Thoracic aorta (tissue), 2 donors: ENCODE data around the gene NRIP3. TPM values are rescaled to one million over a fixed set of nuclear protein-coding genes. Genes with fewer than 3 reads are reported as not detected.

Experiments used
- ATAC-seq: fragments of 150-250 bp; one replicate; pipeline ENCODE4 v1.8.0; 2017; ENCODE audit warnings: low read depth; ENCODE audit not compliant: insufficient number of reproducible peaks, low FRiP score
- DNase-seq: peaks from one replicate; pipeline ENCODE4 v3.0.0-alpha.2; 2020; ENCODE audit warnings: low spot score
- H3K27ac ChIP-seq, 2 donors: fragments of 200-600 bp; sonication (generic); 1 replicate in 1 of 2; 2 replicates in 1 of 2; pipeline ENCODE4 v1.5.1; 2016; ENCODE audit warnings: mild to moderate bottlenecking in 2 of 2, moderate library complexity in 2 of 2
- H3K27me3 ChIP-seq: fragments of 200-600 bp; sonication (generic); replicated peaks from 2 replicates; pipeline ENCODE4 v1.6.0; 2016; ENCODE audit warnings: mild to moderate bottlenecking; ENCODE audit not compliant: insufficient read depth
- H3K36me3 ChIP-seq: fragments of 200-600 bp; sonication (generic); one replicate; pipeline ENCODE4 v1.5.1; 2016
- H3K4me1 ChIP-seq, 2 donors: fragments of 200-600 bp; sonication (generic); 1 replicate in 1 of 2; 2 replicates in 1 of 2; pipeline versions ENCODE4 v1.5.1 to v1.6.0; 2016; ENCODE audit warnings: low read depth in 2 of 2, mild to moderate bottlenecking in 1 of 2; ENCODE audit not compliant: control insufficient read depth in 1 of 2
- H3K4me3 ChIP-seq: fragments of 200-600 bp; sonication (generic); 2 replicates; pipeline ENCODE4 v1.5.1; 2016; ENCODE audit warnings: mild to moderate bottlenecking
- H3K9me3 ChIP-seq: fragments of 200-600 bp; sonication (generic); 2 replicates; pipeline ENCODE4 v1.5.1; 2016
- total RNA-seq, 2 donors: library from RNA; depleted of rRNA; stranded (reverse); fragments of >200 nt; gene quantifications; one replicate each; pipeline versions ENCODE4 v1.1.0 to v1.2.3, GENCODE V29; 2016
- TF ChIP-seq, protein P1 (sequence below): fragments of 200-600 bp; sonication (generic); IDR thresholded peaks from one replicate; pipeline ENCODE4 v1.5.1; 2019; ENCODE audit warnings: antibody characterized with exemption

Gene NRIP3
- total RNA-seq, 2 donors from 2014 or later = 2.1 to 5.3 TPM

DNA sequence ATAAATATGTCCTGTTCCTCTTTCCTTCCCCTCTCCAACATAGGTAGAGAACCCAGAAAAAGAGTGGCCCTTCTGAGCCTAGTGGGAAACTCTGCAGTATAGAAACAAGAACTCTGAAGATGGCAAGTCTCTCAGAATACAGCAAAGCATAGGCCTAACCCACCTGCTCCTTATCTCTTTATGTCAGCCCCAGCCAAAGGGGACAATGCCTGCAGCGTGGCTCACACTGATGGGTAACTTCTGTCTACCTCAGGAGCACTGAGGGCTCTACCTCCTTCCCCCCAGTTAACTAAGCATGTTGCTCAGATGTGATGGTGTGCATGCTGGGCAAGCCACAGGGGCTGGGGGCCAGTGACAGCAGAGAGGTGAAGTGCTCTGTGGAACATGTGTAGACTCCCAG lies 4.9 kb upstream of the NRIP3 start:
- Histone ChIP-seq H3K27ac (no peak overlapping the region), H3K4me1 (peaks cover 0 to 17% of the 10 kb centered on the region in 2 donors), H3K36me3 (no peaks in the 10 kb centered on the region), H3K27me3 (no peaks in the 10 kb centered on the region), H3K9me3 (no peaks in the 10 kb centered on the region), H3K4me3 (no peak overlapping the region)
- ATAC-seq (no peak), DNase-seq (no peak)
- TF ChIP-seq, protein P1, sequence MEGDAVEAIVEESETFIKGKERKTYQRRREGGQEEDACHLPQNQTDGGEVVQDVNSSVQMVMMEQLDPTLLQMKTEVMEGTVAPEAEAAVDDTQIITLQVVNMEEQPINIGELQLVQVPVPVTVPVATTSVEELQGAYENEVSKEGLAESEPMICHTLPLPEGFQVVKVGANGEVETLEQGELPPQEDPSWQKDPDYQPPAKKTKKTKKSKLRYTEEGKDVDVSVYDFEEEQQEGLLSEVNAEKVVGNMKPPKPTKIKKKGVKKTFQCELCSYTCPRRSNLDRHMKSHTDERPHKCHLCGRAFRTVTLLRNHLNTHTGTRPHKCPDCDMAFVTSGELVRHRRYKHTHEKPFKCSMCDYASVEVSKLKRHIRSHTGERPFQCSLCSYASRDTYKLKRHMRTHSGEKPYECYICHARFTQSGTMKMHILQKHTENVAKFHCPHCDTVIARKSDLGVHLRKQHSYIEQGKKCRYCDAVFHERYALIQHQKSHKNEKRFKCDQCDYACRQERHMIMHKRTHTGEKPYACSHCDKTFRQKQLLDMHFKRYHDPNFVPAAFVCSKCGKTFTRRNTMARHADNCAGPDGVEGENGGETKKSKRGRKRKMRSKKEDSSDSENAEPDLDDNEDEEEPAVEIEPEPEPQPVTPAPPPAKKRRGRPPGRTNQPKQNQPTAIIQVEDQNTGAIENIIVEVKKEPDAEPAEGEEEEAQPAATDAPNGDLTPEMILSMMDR = no peak

DNA sequence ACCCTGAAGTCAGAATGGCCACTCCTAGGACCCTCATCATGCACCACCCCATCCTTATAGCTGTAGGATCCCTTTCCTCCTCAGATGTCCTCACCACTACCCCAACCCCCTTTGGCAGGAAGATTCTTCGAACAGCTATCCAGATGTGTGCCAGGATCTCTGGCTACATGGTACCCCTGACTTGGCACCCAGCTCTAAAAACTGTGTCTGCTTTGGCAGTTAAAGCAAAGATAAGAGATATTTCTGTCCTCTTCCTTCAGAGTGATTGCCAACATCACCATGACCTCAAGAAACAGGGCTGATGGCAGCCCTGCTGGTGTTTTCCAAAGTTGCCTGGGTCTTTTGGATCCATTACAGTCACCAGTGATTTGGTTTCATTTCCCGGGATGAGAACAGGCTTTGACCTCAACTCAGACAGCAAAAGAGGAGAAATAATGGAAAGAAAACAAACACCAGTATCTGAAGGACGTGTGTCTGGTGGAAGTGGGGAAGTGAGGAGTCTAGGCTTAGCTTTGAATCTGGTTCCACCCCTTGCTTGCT lies 4.3 kb upstream of the NRIP3 start:
- Histone ChIP-seq H3K9me3 (no peaks in the 10 kb centered on the region), H3K4me1 (peaks cover 2 to 23% of the 10 kb centered on the region in 2 donors), H3K27me3 (no peaks in the 10 kb centered on the region), H3K4me3 (no peak overlapping the region), H3K27ac (no peak overlapping the region), H3K36me3 (no peaks in the 10 kb centered on the region)
- TF ChIP-seq, protein P1 = no peak
- ATAC-seq (no peak), DNase-seq (no peak)

DNA sequence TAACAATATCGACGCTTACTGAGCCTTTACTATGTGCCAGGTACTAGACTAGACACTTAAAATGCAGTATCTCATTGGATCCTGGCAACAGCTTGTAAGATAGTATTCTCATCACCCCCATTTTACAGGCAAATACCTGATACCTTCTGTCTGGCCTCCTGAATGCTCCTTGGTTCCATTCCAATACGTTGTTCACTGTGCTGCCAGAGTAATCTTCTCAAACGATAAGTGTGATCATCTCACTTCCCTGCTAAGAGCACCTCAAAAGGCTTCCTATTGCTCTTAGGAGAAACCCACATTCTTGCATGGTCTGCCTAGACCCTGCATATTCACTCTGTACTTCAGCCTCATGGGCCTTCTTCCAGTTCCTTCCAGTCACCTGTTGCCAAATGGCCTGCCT lies 1.3 kb upstream of the NRIP3 start:
- H3K9me3 ChIP-seq = no peaks in the 10 kb centered on the region
- ATAC-seq = no peak
- no peak overlapping the region for H3K27ac ChIP-seq
- TF ChIP-seq, protein P1 = no peak
- no peak for DNase-seq
- H3K27me3 ChIP-seq = no peaks in the 10 kb centered on the region
- H3K4me1 ChIP-seq = peaks cover 6 to 27% of the 10 kb centered on the region in 2 donors
- H3K36me3 ChIP-seq = no peaks in the 10 kb centered on the region
- H3K4me3 ChIP-seq = no peak overlapping the region

DNA sequence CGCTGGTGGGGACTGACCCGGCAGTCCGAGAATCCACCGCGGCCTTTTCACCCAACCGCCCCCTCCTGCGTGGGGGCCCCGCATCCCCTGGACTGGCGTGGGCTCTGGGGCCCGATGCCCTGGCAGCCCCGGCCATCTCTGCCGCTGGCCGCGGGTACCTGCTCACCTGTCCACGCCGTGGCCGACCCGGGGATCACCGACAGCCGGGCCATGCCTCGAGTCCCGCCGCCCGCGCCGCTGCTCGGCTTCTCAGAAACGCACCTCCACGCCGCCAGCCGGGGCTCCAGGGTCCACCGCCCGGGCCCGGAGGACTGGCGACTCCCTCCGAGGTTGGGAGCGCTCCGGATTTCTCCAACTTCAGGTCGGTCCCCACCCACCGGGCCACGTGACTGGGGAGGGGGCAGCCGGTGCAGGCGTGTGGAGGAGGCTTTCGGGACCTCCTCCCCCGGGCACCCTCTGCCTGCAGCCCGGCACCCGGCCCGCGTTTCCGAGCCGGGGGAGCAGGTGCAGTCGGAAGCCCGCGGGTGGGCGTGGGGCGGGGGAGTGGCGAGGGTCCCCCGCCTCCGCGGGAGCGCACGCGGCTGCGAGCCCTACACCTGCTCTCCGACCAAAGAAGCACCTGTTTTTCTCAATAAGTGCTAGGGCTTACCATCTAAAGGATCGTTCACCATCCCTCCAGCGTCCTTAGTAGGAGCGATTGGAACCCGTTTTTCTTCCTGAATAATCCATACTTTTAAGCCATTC lies 554 bp upstream of the NRIP3 start:
- H3K36me3 ChIP-seq = no peaks in the 10 kb centered on the region
- no peaks in the 10 kb centered on the region for H3K9me3 ChIP-seq
- TF ChIP-seq, protein P1 = no peak
- H3K4me3 ChIP-seq = peak overlapping the region; percentile 82
- peaks cover 6 to 27% of the 10 kb centered on the region in 2 donors for H3K4me1 ChIP-seq
- no peak overlapping the region for H3K27ac ChIP-seq
- ATAC-seq (no peak), DNase-seq (no peak)
- H3K27me3 ChIP-seq = no peaks in the 10 kb centered on the region

DNA sequence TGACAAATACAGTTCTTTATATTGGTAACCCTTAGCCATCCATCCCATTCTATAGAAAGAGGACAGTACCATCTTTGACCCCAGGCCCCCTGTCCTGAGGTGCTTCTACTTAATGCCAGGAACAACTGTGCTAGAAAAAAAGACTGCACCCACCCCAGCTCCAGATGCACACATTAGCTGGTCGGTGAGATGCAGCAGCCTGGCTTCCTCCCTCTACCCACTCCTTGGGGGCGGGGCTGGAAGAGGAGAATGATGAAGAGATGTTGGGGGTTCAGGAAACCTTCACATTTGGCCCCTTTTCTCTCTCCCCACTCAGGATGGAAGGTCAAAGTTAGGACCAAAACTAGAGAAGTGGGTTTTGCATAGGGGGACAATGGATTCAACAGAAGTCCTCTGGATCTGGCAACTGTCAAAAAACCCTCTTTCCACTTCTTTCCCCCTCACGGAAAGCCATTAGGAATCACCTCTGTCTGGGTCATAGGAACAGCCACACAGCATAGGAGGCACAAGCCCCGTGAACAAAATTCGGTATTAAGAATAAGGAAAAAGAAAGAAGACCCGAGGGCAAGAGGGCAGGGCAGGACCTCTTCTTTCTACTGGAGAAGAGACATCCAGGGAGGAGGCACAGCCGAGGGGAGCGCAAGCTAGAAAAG lies 755 bp downstream of the NRIP3 start:
- no peaks in the 10 kb centered on the region for H3K27me3 ChIP-seq
- no peak for ATAC-seq
- H3K27ac ChIP-seq = no peak overlapping the region
- H3K4me3 ChIP-seq = peak overlapping the region; percentile 82
- H3K9me3 ChIP-seq = no peaks in the 10 kb centered on the region
- TF ChIP-seq, protein P1 = no peak
- H3K4me1 ChIP-seq = peaks cover 6 to 23% of the 10 kb centered on the region in 2 donors
- no peaks in the 10 kb centered on the region for H3K36me3 ChIP-seq
- no peak for DNase-seq
